LNCaP clone FGC (cell line): Measurements from ENCODE around the gene RASSF7.

ENCODE experiments used
- DNase-seq: peaks from one replicate; pipeline ENCODE4 v3.0.0-alpha.2; 2011; ENCODE audit warnings: low read depth
- H3K4me3 ChIP-seq: 2 replicates; pipeline ENCODE4 v1.5.1; 2011; ENCODE audit warnings: mild to moderate bottlenecking, low read depth, low read length, control low read depth
- TF ChIP-seq, protein P1 (sequence below): IDR thresholded peaks from 2 replicates; pipeline ENCODE4 v1.5.1; 2012; ENCODE audit warnings: mild to moderate bottlenecking; ENCODE audit not compliant: control insufficient read depth, insufficient read depth; ENCODE audit errors: extremely low read depth

Gene RASSF7

DNA sequence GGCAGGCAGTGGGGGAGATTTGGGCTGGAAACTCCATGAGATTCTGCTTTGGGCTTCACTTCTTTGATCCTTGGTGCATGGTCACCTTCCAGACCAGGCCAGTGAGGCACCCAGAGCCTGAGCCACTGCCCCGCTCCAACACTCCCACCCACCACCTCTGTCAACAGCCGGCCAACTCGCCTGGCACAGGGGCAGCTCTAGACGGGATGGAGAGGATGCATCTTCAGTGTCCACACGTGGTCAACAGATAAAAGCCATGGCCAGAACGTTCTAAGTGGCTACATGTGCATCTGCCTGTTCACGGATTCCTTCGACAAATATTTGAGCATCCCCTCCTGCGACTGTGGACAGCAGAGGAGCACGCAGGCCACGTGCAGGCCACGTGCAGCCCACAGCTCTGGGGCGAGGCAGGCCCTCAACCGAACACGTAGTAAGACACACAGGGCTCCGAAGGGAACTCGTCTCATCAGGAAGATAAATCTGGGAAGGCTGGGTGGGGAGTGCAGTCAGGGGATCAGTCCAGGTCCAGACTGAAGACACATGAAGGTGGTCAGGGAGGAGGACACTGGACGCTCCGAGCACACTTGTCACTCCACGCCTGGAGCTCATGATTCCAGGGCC lies 22.2 kb upstream of the RASSF7 start:
- no peak overlapping the region for H3K4me3 ChIP-seq

DNA sequence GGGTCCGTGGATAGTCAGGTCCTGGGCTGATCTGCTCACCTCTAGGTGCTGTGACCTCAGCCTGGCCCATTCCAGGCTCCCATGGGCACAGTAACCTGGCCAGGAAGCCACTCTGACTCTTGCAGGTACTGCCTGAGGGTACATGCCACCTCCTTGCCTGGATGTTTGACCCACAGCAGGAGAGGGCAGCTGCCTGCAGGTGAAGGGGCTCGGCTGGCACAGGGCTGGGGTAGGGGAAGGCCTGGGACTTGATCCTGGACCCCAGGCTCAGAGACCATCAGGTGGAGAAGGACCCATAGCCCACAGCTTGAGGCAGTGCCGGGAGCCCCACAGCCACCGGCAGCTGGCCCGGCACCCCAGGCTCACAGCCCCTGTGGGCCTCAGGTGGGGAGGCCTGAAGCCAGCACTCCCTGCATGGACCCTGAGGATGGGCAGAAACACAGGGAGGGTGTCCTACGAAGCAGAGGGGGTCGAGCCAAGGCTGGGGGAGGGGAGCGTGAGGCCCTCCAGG lies 20.7 kb upstream of the RASSF7 start:
- no peak overlapping the region for H3K4me3 ChIP-seq
- DNase-seq, result no peak
- TF ChIP-seq, protein P1, sequence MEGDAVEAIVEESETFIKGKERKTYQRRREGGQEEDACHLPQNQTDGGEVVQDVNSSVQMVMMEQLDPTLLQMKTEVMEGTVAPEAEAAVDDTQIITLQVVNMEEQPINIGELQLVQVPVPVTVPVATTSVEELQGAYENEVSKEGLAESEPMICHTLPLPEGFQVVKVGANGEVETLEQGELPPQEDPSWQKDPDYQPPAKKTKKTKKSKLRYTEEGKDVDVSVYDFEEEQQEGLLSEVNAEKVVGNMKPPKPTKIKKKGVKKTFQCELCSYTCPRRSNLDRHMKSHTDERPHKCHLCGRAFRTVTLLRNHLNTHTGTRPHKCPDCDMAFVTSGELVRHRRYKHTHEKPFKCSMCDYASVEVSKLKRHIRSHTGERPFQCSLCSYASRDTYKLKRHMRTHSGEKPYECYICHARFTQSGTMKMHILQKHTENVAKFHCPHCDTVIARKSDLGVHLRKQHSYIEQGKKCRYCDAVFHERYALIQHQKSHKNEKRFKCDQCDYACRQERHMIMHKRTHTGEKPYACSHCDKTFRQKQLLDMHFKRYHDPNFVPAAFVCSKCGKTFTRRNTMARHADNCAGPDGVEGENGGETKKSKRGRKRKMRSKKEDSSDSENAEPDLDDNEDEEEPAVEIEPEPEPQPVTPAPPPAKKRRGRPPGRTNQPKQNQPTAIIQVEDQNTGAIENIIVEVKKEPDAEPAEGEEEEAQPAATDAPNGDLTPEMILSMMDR, result no peak

More for the DNA sequence above, 22.2 kb upstream of the RASSF7 start:
- TF ChIP-seq, protein P1, result no peak
- no peak for DNase-seq

DNA sequence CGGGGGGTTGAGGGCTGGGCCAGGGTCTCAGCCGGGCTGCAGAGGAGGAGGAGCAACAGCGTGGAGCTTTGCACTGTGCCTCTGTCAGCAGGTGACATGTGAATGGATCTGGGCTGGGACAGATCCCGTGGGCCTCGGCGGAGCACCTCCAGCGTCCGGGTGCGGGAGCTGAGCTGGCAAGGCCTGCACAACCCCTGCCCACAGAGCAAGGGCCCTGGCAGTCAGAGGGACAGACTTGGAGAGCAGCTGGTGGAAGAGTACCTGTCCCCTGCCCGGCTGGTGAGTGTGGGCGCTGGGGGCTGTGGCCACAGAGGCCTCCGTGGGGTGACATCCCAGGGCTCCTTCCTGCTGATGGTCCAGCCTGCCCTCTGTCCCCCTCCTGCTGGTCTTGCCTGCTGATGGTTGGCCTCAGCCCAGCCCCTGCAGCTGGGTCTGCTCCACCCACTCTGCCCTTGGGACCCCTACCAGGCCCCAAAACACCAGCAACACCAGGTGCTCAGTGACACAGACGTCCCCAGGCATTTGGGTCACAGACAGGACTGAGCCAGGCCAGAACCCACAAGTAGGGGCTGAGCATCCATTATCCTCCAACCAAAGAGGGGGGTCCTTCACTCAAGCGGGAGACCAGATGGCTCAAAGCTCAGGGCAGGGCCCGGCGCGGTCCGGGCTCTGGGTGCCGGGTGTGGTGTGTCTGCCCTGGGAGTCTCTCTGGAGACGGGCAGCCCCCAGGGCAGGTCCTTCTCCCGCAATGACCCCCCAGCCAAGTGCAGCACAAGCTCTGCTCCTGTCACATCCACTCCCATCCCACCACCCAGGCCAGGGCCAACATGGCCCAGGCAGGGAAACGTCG lies 20.0 kb upstream of the RASSF7 start:
- TF ChIP-seq, protein P1, result no peak
- no peak overlapping the region for H3K4me3 ChIP-seq
- DNase-seq, result no peak

DNA sequence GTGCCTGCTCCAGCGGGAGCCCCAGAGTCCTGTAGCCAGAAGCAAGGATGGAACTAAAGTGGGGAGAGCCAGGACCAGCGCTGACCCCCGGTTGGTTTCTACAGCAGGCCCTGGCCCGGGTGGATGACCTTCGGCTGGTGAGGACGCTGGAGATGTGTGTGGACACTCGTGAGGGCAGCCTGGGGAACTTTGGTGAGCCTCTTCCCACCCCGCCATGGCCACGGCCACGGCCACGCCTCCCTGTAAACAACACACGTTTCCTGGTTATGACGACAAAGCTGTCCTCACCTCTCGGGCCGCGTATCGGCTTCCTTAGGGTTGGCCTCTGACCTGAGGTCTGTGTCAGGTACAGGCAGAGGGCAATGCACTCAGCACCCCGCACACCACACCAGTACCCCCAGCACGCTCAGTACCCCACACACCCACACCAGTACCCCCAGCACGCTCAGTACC lies 19.3 kb upstream of the RASSF7 start:
- DNase-seq, result no peak
- no peak overlapping the region for H3K4me3 ChIP-seq
- TF ChIP-seq, protein P1, result no peak

DNA sequence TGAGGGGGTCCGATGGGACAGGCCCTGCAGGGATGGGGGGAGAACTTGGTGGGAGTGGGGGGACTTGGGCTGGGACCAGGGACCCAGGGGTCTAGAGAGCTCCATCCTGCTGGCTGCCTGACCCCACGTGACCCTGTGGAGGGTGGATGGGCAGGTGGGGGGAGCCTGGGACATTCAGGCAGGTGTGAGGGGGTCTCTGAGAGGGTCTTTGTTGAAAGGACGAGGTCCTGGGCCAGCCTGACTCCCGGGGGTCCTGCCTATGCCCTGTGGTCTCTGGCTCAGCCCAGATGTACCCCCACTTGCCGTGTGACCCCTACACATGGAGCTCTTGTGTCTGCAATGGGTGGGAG lies 16.0 kb upstream of the RASSF7 start:
- no peak for DNase-seq
- TF ChIP-seq, protein P1, result no peak
- H3K4me3 ChIP-seq, result no peak overlapping the region

DNA sequence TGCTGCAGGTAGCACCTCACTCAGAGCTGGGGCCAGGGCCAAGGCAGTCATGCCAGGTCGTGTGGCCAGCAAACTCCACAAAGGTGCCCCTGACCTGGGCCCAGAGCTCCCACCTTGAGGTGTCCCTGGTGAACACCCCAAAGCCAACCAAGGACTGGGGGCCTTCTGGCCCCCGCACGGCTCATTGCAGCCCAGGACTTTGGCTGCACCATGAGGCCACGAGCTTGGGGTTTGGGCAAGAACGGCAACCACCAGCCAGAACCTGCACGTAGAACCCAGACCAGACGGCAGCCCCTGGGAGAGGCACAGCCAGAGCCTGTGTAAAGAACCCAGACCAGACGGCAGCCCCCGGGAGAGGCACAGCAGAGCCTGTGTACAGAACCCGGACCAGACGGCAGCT lies 15.6 kb upstream of the RASSF7 start:
- no peak for DNase-seq
- H3K4me3 ChIP-seq, result no peak overlapping the region
- TF ChIP-seq, protein P1, result no peak
